IPS DF 6.9 (cell line): Measurements from ENCODE around the gene HOXC4.
"Not testable (repeated sequence)": the region's sequence is repeated elsewhere in the genome, so short reads cannot be mapped to it uniquely, and the experiment has no call there.

Experiments
- DNase-seq: peaks from one replicate; pipeline ENCODE4 v3.0.0-alpha.2; 2013; ENCODE audit warnings: low read depth, low spot score
- H3K27ac ChIP-seq: one replicate; pipeline ENCODE4 v1.5.1; 2013; ENCODE audit warnings: low read length, control low read depth
- H3K27me3 ChIP-seq: 2 replicates; pipeline ENCODE4 v1.6.1; 2013; ENCODE audit warnings: mild to moderate bottlenecking, low read length; ENCODE audit not compliant: control insufficient read depth, insufficient read depth
- H3K36me3 ChIP-seq: 2 replicates; pipeline ENCODE4 v1.6.1; 2013; ENCODE audit warnings: low read length; ENCODE audit not compliant: control insufficient read depth, insufficient read depth
- H3K4me1 ChIP-seq: 2 replicates; pipeline ENCODE4 v1.6.1; 2013; ENCODE audit warnings: low read length; ENCODE audit not compliant: control insufficient read depth, insufficient read depth
- H3K4me3 ChIP-seq: 2 replicates; pipeline ENCODE4 v1.5.1; 2013; ENCODE audit warnings: mild to moderate bottlenecking, low read length
- H3K9me3 ChIP-seq: 2 replicates; pipeline ENCODE4 v1.6.1; 2013; ENCODE audit warnings: low read length, inconsistent platforms; ENCODE audit not compliant: control insufficient read depth, insufficient read depth
- WGBS: extraction: QIAGEN DNeasy Blood & Tissue Kit; methylation state at CpG from one replicate; pipeline ENCODE4 v1.1.7; 2013; ENCODE audit warnings: mixed read lengths, missing lambda C conversion rate; ENCODE audit not compliant: insufficient read length, insufficient coverage; 5-methylcytosine and 5-hydroxymethylcytosine counted together

Gene HOXC4

DNA sequence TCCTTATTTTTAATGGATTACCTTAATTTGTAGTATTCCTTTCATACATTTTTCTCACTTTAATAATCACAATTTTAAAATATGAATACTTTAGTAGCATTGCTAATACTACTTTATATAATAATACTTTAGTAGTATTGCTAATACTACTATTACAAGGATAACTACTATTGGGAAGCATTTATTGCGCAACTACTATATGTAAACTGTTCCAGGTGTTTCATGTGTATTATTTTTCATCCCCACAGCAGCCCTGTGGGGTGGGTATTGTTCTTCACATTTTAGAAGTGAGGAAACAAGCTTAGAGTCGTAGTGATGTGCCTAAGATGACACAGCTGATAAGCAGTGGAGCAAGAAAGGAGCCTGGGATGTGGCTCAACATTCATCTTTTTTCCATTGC, 45.0 kb downstream of the HOXC4 start:
- not testable (repeated sequence) for H3K27ac ChIP-seq, H3K4me3 ChIP-seq, H3K4me1 ChIP-seq, H3K27me3 ChIP-seq, H3K9me3 ChIP-seq, DNase-seq, H3K36me3 ChIP-seq
- no CpG with 5 or more reads among the region's 2 CpGs for WGBS

DNA sequence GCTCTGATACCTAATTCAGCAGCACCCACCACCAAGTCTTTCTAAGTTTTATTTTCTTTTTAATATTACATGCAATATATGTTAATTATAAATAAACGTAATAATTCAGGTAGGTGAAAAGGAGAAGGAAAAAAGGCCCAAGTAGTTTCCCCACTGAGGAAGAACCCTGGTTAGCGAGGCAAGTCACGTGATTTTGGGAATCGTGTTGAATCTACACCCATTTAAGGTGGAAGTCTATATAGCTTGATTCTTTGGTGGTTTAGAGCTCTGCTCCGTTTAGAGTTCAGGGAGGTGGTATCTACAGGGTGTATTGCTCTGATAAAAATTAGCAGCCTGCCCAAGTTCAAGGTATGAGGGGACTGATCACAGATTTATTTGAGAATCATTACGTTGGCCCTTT, 47.0 kb downstream of the HOXC4 start:
- not testable (repeated sequence) for H3K27ac ChIP-seq, H3K36me3 ChIP-seq, H3K9me3 ChIP-seq, H3K4me3 ChIP-seq, H3K27me3 ChIP-seq, H3K4me1 ChIP-seq, DNase-seq
- no CpG with 5 or more reads among the region's 6 CpGs for WGBS

DNA sequence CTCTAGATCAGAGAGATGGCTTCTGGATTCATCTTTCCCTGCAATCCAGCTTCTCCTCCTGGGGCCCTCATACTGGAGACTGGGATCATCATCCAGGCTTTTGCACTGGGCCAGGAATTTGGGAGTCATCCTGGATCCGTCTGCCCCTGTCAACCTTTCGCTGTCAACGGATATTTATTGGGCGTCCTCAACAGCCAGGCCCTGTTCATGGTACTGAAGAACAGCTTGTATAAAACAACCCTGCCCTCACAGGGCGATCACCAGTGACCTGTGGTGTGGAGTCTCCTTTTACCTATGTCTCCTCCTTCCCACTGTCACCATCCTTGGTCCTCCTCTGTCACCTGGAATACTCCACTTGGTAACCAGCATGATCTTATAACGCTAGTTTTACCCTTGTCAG, 48.6 kb downstream of the HOXC4 start:
- no CpG with 5 or more reads among the region's 6 CpGs for WGBS
- H3K4me3 ChIP-seq, H3K4me1 ChIP-seq, H3K27ac ChIP-seq, H3K36me3 ChIP-seq, DNase-seq, H3K9me3 ChIP-seq: not testable (repeated sequence)
- peaks cover 25% of the 10 kb centered on the region for H3K27me3 ChIP-seq

DNA sequence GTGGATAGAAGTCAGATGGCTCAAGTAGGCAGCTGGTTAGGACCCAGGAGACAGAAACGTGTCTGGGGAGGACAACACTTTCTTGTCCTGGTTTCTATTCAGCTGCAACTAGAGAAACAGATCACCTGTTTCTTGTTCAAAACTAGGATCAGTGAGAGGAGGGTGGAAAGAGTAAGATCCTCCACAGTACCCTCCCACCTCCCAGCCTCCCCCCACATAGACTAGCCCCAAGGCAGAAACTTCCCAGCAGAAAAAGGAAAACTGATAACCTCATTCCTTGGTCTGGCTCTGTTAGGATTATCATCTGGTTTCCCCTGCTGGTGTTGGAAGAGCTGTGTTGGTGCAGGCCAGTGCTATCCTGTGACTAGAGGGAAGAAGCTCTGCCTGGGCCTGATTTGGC, 50.2 kb downstream of the HOXC4 start:
- WGBS = no CpG with 5 or more reads among the region's 1 CpG
- H3K4me1 ChIP-seq, DNase-seq, H3K9me3 ChIP-seq, H3K4me3 ChIP-seq, H3K27ac ChIP-seq, H3K36me3 ChIP-seq: not testable (repeated sequence)
- H3K27me3 ChIP-seq = peaks cover 37% of the 10 kb centered on the region
